HepG2 (cell line): ENCODE results near the gene MTSS2. TPM values are rescaled to one million over a fixed set of nuclear protein-coding genes. Genes with fewer than 3 reads are reported as not detected.
A peak's percentile ranks its signal among the peaks of the same experiment; 100 is the strongest.

ENCODE experiments used
- ARHGAP35 ChIP-seq: sonication (generic); formaldehyde crosslinking; IDR thresholded peaks from 2 replicates; pipeline ENCODE4 v1.9.0; 2022; ENCODE audit warnings: mild to moderate bottlenecking, inconsistent platforms, moderate library complexity, missing genetic modification reagents, borderline replicate concordance
- ARNT2 ChIP-seq: sonication (generic); formaldehyde crosslinking; IDR thresholded peaks from 2 replicates; pipeline ENCODE4 v1.8.0; 2022; ENCODE audit warnings: mild to moderate bottlenecking, low read depth, missing genetic modification reagents, moderate library complexity
- FOXO1 ChIP-seq: sonication (generic); formaldehyde crosslinking; IDR thresholded peaks from 2 replicates; pipeline ENCODE4 v1.4.0; 2020; ENCODE audit warnings: missing genetic modification reagents
- GABPA ChIP-seq, 2 experiments: IDR thresholded peaks; 2 replicates each; pipeline ENCODE4 v1.6.1; 2011 to 2016; ENCODE audit warnings: low read depth in 2 of 2, low read length in 1 of 2, missing biosample characterization in 1 of 2, missing genetic modification characterization in 1 of 2
- GABPB1 ChIP-seq: IDR thresholded peaks from 2 replicates; pipeline ENCODE4 v1.6.1; 2016; ENCODE audit warnings: mild to moderate bottlenecking, missing genetic modification reagents, moderate library complexity, missing compliant biosample characterization
- HCFC1 ChIP-seq: fragments of 150-350 bp; IDR thresholded peaks from 2 replicates; pipeline ENCODE4 v1.6.1; 2014; ENCODE audit warnings: low read depth, low read length
- MATR3 ChIP-seq: sonication (generic); formaldehyde crosslinking; IDR thresholded peaks from 2 replicates; pipeline ENCODE4 v1.4.0; 2020; ENCODE audit warnings: missing genetic modification reagents
- MTF2 ChIP-seq: sonication (generic); formaldehyde crosslinking; IDR thresholded peaks from 2 replicates; pipeline ENCODE4 v1.5.0; 2020; ENCODE audit warnings: missing genetic modification reagents, borderline replicate concordance
- RFXAP ChIP-seq: sonication (generic); formaldehyde crosslinking; IDR thresholded peaks from 2 replicates; pipeline ENCODE4 v1.4.0; 2020; ENCODE audit warnings: missing genetic modification reagents, borderline replicate concordance
- WIZ ChIP-seq: sonication (generic); formaldehyde crosslinking; IDR thresholded peaks from 2 replicates; pipeline ENCODE4 v1.5.1; 2020; ENCODE audit warnings: mild to moderate bottlenecking, missing genetic modification reagents
- ZNF121 ChIP-seq: sonication (generic); formaldehyde crosslinking; IDR thresholded peaks from 2 replicates; pipeline ENCODE4 v1.5.0; 2020; ENCODE audit warnings: mild to moderate bottlenecking, missing genetic modification reagents
- ZNF451 ChIP-seq: sonication (generic); formaldehyde crosslinking; IDR thresholded peaks from 2 replicates; pipeline ENCODE4 v1.5.0; 2020; ENCODE audit warnings: mild to moderate bottlenecking, missing genetic modification reagents
- ZNF550 ChIP-seq: sonication (generic); formaldehyde crosslinking; IDR thresholded peaks from 2 replicates; pipeline ENCODE4 v1.4.0; 2020; ENCODE audit warnings: mild to moderate bottlenecking, missing genetic modification reagents, borderline replicate concordance
- ZNF605 ChIP-seq: sonication (generic); formaldehyde crosslinking; IDR thresholded peaks from 2 replicates; pipeline ENCODE4 v1.8.0; 2022; ENCODE audit warnings: mild to moderate bottlenecking, missing genetic modification reagents
- ZNF766 ChIP-seq: sonication (generic); formaldehyde crosslinking; IDR thresholded peaks from 2 replicates; pipeline ENCODE4 v1.5.0; 2020; ENCODE audit warnings: missing genetic modification reagents, borderline replicate concordance
- ZNF790 ChIP-seq: sonication (generic); formaldehyde crosslinking; IDR thresholded peaks from 2 replicates; pipeline ENCODE4 v1.8.0; 2022; ENCODE audit warnings: missing genetic modification reagents, mild to moderate bottlenecking, borderline replicate concordance
- ZSCAN21 ChIP-seq: sonication (generic); formaldehyde crosslinking; IDR thresholded peaks from 2 replicates; pipeline ENCODE4 v1.8.0; 2022; ENCODE audit warnings: mild to moderate bottlenecking, missing genetic modification reagents, moderate library complexity, borderline replicate concordance
- ZSCAN25 ChIP-seq: sonication (generic); formaldehyde crosslinking; IDR thresholded peaks from 2 replicates; pipeline ENCODE4 v1.8.0; 2022; ENCODE audit warnings: mild to moderate bottlenecking, missing genetic modification reagents
- polyA plus RNA-seq, 8 experiments: library from polyadenylated mRNA; depleted of rRNA in 3 of 8; stranded (reverse) in 7 of 8; unstranded in 1 of 8; fragments of >200 nt; fragmentation: Illumina TruSeq in 4 of 8; extraction: Trizol in 4 of 8; gene quantifications; 2 replicates each; pipeline versions ENCODE4 v1.2.1 to v1.2.3, GENCODE V29; 2011 to 2016; ENCODE audit warnings: low read depth in 4 of 8, missing spikeins in 1 of 8, mixed read lengths in 1 of 8; ENCODE audit not compliant: insufficient read depth in 1 of 8
- total RNA-seq, 5 experiments: library from RNA; depleted of rRNA; stranded (reverse); fragments of >200 nt; fragmentation: Illumina TruSeq; extraction: Trizol; gene quantifications; 2 replicates each; pipeline ENCODE4 v1.2.3, GENCODE V29; 2016; ENCODE audit warnings: low read depth in 1 of 5
- TF ChIP-seq, protein P1 (sequence below): IDR thresholded peaks from 2 replicates; pipeline ENCODE4 v1.6.1; 2016; ENCODE audit warnings: low read depth
- TF ChIP-seq, protein P2 (sequence below): sonication (generic); formaldehyde crosslinking; IDR thresholded peaks from 2 replicates; pipeline ENCODE4 v1.4.0; 2020; ENCODE audit warnings: missing genetic modification reagents
- TF ChIP-seq, protein P3 (sequence below): sonication (generic); formaldehyde crosslinking; IDR thresholded peaks from 2 replicates; pipeline ENCODE4 v1.5.1; 2020; ENCODE audit warnings: mild to moderate bottlenecking, moderate library complexity, missing genetic modification reagents
- TF ChIP-seq, protein P4 (sequence below): sonication (generic); formaldehyde crosslinking; IDR thresholded peaks from 2 replicates; pipeline ENCODE4 v1.8.1; 2023; ENCODE audit warnings: missing genetic modification reagents, mild to moderate bottlenecking, borderline replicate concordance
- TF ChIP-seq, protein P5 (sequence below): sonication (generic); formaldehyde crosslinking; conservative IDR thresholded peaks from 2 replicates; pipeline ENCODE4 v1.8.0; 2022; ENCODE audit warnings: mild to moderate bottlenecking, moderate library complexity, missing genetic modification reagents

The MTSS2 gene
- total and polyA plus RNA-seq, 2 of the 13 experiments (the other 11 are each of a cell fraction or from before 2014, with no cell fraction given), result 132 to 242 TPM

DNA sequence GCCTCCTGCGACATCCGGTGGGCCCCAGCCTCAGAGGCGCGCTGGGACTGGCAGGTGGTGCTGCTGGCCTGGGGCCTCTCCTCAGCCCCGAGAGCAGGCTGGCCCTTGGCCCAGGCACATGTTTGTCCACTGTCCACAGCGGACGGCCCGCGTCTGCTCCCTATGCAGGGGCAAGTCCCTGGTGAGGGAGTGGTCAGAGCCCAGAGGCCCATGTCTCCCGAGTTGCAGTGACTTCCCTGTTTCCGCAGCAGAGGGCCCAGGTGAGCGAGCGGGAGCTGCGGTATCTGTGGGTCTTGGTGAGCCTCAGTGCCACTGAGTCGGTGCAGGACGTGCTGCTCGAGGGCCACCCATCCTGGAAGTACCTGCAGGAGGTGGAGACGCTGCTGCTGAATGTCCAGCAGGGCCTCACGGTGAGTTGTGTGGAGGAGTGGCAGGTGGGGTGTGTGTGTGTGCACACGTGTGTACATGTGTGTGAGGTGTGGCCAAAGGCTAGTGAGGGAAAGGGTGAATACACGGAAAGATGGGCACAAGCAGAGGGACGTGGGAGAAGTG, 29.1 kb downstream of the MTSS2 start (continued):
- TF ChIP-seq GABPA (IDR thresholded peaks at IDR 0.05; ENCODE audit: low read depth, low read length), result 0 out of 2 replicates have a peak, but pooled peaks have one; percentile 29
- TF ChIP-seq GABPA (CRISPR knock-in tag; IDR thresholded peaks at IDR 0.05; ENCODE audit: low read depth), result no peak
- TF ChIP-seq, protein P1, sequence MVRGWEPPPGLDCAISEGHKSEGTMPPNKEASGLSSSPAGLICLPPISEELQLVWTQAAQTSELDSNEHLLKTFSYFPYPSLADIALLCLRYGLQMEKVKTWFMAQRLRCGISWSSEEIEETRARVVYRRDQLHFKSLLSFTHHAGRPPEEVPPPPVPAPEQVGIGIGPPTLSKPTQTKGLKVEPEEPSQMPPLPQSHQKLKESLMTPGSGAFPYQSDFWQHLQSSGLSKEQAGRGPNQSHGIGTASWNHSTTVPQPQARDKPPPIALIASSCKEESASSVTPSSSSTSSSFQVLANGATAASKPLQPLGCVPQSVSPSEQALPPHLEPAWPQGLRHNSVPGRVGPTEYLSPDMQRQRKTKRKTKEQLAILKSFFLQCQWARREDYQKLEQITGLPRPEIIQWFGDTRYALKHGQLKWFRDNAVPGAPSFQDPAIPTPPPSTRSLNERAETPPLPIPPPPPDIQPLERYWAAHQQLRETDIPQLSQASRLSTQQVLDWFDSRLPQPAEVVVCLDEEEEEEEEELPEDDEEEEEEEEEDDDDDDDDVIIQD (CRISPR knock-in tag), result 0 out of 2 replicates have a peak, but pooled peaks have one; percentile 27
- TF ChIP-seq ARHGAP35 (CRISPR knock-in tag), result no peak
- TF ChIP-seq, protein P2, sequence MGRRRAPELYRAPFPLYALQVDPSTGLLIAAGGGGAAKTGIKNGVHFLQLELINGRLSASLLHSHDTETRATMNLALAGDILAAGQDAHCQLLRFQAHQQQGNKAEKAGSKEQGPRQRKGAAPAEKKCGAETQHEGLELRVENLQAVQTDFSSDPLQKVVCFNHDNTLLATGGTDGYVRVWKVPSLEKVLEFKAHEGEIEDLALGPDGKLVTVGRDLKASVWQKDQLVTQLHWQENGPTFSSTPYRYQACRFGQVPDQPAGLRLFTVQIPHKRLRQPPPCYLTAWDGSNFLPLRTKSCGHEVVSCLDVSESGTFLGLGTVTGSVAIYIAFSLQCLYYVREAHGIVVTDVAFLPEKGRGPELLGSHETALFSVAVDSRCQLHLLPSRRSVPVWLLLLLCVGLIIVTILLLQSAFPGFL, result no peak
- 0 out of 2 replicates have a peak, but pooled peaks have one; percentile 25 for TF ChIP-seq ZNF766
- TF ChIP-seq RFXAP (CRISPR knock-in tag), result 0 out of 2 replicates have a peak, but pooled peaks have one; percentile 42
- TF ChIP-seq MATR3 (CRISPR knock-in tag), result no peak
- TF ChIP-seq, protein P3, sequence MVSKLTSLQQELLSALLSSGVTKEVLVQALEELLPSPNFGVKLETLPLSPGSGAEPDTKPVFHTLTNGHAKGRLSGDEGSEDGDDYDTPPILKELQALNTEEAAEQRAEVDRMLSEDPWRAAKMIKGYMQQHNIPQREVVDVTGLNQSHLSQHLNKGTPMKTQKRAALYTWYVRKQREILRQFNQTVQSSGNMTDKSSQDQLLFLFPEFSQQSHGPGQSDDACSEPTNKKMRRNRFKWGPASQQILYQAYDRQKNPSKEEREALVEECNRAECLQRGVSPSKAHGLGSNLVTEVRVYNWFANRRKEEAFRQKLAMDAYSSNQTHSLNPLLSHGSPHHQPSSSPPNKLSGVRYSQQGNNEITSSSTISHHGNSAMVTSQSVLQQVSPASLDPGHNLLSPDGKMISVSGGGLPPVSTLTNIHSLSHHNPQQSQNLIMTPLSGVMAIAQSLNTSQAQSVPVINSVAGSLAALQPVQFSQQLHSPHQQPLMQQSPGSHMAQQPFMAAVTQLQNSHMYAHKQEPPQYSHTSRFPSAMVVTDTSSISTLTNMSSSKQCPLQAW (CRISPR knock-in tag), result peak; percentile 94
- peak; percentile 90 for TF ChIP-seq ARNT2 (CRISPR knock-in tag)
- no peak; the same call in 1 of the 2 replicates for TF ChIP-seq ZNF790
- TF ChIP-seq GABPB1 (CRISPR knock-in tag), result peak; percentile 85
- peak; percentile 63; the same call in 1 of the 2 replicates for TF ChIP-seq ZNF550
- peak; percentile 85 for TF ChIP-seq ZNF451 (CRISPR knock-in tag)
- TF ChIP-seq MTF2 (CRISPR knock-in tag), result no peak
- peak; percentile 90; the same call in 1 of the 2 replicates for TF ChIP-seq ZSCAN21 (CRISPR knock-in tag)
- TF ChIP-seq ZSCAN25, result peak; percentile 92
- TF ChIP-seq, protein P4, sequence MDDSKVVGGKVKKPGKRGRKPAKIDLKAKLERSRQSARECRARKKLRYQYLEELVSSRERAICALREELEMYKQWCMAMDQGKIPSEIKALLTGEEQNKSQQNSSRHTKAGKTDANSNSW, result no peak
- no peak for TF ChIP-seq HCFC1
- TF ChIP-seq, protein P5, sequence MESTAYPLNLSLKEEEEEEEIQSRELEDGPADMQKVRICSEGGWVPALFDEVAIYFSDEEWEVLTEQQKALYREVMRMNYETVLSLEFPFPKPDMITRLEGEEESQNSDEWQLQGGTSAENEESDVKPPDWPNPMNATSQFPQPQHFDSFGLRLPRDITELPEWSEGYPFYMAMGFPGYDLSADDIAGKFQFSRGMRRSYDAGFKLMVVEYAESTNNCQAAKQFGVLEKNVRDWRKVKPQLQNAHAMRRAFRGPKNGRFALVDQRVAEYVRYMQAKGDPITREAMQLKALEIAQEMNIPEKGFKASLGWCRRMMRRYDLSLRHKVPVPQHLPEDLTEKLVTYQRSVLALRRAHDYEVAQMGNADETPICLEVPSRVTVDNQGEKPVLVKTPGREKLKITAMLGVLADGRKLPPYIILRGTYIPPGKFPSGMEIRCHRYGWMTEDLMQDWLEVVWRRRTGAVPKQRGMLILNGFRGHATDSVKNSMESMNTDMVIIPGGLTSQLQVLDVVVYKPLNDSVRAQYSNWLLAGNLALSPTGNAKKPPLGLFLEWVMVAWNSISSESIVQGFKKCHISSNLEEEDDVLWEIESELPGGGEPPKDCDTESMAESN, result peak; percentile 94
- peak; percentile 70 for TF ChIP-seq ZNF605 (CRISPR knock-in tag)
- TF ChIP-seq ZNF121 (CRISPR knock-in tag), result no peak
- TF ChIP-seq WIZ (CRISPR knock-in tag), result peak; percentile 74; the same call in 1 of the 2 replicates
- TF ChIP-seq FOXO1, result peak; percentile 6; the same call in 1 of the 2 replicates
